SK-N-SH (cell line): ENCODE data around the gene SPATA31C1.

Experiments
- CHD2 ChIP-seq: fragments of 150-350 bp; IDR thresholded peaks from 2 replicates; pipeline ENCODE4 v1.6.1; 2018; ENCODE audit warnings: low read length; ENCODE audit not compliant: partially characterized antibody
- ELF1 ChIP-seq: IDR thresholded peaks from 2 replicates; pipeline ENCODE4 v1.4.0; 2012
- FOXM1 ChIP-seq: IDR thresholded peaks from 2 replicates; pipeline ENCODE4 v1.4.0; 2012; ENCODE audit warnings: low read depth, mild to moderate bottlenecking
- MAX ChIP-seq: IDR thresholded peaks from 2 replicates; pipeline ENCODE4 v1.4.0; 2012; ENCODE audit warnings: low read depth
- NFIC ChIP-seq: IDR thresholded peaks from 2 replicates; pipeline ENCODE4 v1.4.0; 2012; ENCODE audit warnings: borderline replicate concordance
- RFX5 ChIP-seq: IDR thresholded peaks from 2 replicates; pipeline ENCODE4 v1.6.1; 2012; ENCODE audit warnings: mild to moderate bottlenecking, improper control_type of control experiment, low read length
- SIN3A ChIP-seq: IDR thresholded peaks from 2 replicates; pipeline ENCODE4 v1.6.1; 2012; ENCODE audit warnings: low read depth, mild to moderate bottlenecking, low read length, moderate library complexity, borderline replicate concordance
- ZBTB33 ChIP-seq: IDR thresholded peaks from 2 replicates; pipeline ENCODE4 v1.4.0; 2012; ENCODE audit warnings: low read depth, borderline replicate concordance
- TF ChIP-seq, protein P1 (sequence below): fragments of 200-600 bp; sonication (generic); IDR thresholded peaks from 2 replicates; pipeline ENCODE4 v1.6.1; 2017; ENCODE audit warnings: antibody characterized with exemption, mild to moderate bottlenecking, moderate library complexity

- TF ChIP-seq, protein P1, sequence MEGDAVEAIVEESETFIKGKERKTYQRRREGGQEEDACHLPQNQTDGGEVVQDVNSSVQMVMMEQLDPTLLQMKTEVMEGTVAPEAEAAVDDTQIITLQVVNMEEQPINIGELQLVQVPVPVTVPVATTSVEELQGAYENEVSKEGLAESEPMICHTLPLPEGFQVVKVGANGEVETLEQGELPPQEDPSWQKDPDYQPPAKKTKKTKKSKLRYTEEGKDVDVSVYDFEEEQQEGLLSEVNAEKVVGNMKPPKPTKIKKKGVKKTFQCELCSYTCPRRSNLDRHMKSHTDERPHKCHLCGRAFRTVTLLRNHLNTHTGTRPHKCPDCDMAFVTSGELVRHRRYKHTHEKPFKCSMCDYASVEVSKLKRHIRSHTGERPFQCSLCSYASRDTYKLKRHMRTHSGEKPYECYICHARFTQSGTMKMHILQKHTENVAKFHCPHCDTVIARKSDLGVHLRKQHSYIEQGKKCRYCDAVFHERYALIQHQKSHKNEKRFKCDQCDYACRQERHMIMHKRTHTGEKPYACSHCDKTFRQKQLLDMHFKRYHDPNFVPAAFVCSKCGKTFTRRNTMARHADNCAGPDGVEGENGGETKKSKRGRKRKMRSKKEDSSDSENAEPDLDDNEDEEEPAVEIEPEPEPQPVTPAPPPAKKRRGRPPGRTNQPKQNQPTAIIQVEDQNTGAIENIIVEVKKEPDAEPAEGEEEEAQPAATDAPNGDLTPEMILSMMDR, result no peak
- TF ChIP-seq MAX, result no peak
- TF ChIP-seq NFIC, result no peak
- TF ChIP-seq ZBTB33, result no peak
- TF ChIP-seq CHD2, result no peak
- no peak for TF ChIP-seq ELF1
- TF ChIP-seq FOXM1, result no peak
- no peak for TF ChIP-seq RFX5
- TF ChIP-seq SIN3A, result no peak
Observed at GRCh38 chr9:87889882-87890252, 27.9 kb upstream of the SPATA31C1 start.
